T follicular helper cell (primary cell): ENCODE measurements around the gene DDTL.

Experiments used
- DNase-seq: peaks from one replicate; pipeline ENCODE4 v3.0.0-alpha.2; 2020; ENCODE audit warnings: low read depth

Gene DDTL

GRCh38 chr22:24006207-24006913 is 39.7 kb downstream of the DDTL start:
- no peak for DNase-seq

- DNase-seq = no peak
Measured at GRCh38 chr22:24006914-24007214, 40.2 kb downstream of the DDTL start.

GRCh38 chr22:24007253-24008021 is 40.7 kb downstream of the DDTL start:
- DNase-seq = no peak

GRCh38 chr22:24008022-24008283 is 41.3 kb downstream of the DDTL start:
- no peak for DNase-seq

- DNase-seq = no peak
Measured at GRCh38 chr22:24008381-24009226, 41.9 kb downstream of the DDTL start.

GRCh38 chr22:24009227-24010017 is 42.7 kb downstream of the DDTL start:
- no peak for DNase-seq

DNA sequence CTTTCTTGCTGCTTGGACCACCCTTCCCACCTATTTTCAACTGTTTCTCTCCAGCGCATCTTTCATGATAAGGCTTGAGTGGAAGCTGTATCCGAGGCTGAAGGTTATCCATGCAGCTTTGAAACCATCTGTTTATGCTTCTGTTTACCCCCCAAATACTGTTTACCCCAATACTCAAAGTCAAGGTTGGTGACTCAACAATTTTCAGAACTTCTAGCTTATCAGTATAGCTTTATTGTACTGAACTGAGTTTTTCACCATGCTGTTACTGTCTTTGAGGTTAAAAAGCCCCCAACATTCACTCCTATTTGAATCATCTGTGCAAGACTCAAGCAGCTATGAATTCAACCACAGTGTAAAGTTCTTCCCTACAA is 43.3 kb downstream of the DDTL start:
- DNase-seq = no peak

GRCh38 chr22:24011735-24012068 is 45.0 kb downstream of the DDTL start:
- no peak for DNase-seq

GRCh38 chr22:24016156-24016555 is 49.5 kb downstream of the DDTL start:
- DNase-seq = no peak

- no peak for DNase-seq
Measured at GRCh38 chr22:24021304-24021703, 54.6 kb downstream of the DDTL start.
